Suprapubic skin (tissue), 4 donors: ENCODE data around the gene TYMP. TPM values are rescaled to one million over a fixed set of nuclear protein-coding genes. Genes with fewer than 3 reads are reported as not detected.
A peak's percentile ranks its signal among the peaks of the same experiment; 100 is the strongest.

Source experiments
- DNase-seq, 2 donors: peaks; one replicate each; pipeline ENCODE4 v3.0.0-alpha.2; 2019; ENCODE audit warnings: low spot score in 2 of 2
- H3K27ac ChIP-seq: fragments of 200-600 bp; sonication (generic); one replicate; pipeline ENCODE4 v1.5.1; 2019
- H3K27me3 ChIP-seq: fragments of 200-600 bp; sonication (generic); one replicate; pipeline ENCODE4 v1.5.1; 2019
- H3K36me3 ChIP-seq: fragments of 200-600 bp; sonication (generic); one replicate; pipeline ENCODE4 v1.5.1; 2019
- H3K4me1 ChIP-seq: fragments of 200-600 bp; sonication (generic); one replicate; pipeline ENCODE4 v1.5.1; 2019
- H3K4me3 ChIP-seq: fragments of 200-600 bp; sonication (generic); one replicate; pipeline ENCODE4 v1.5.1; 2019; ENCODE audit warnings: mild to moderate bottlenecking
- H3K9me3 ChIP-seq: fragments of 200-600 bp; sonication (generic); one replicate; pipeline ENCODE4 v1.5.1; 2019
- CTCF ChIP-seq, 2 donors: fragments of 200-600 bp in 1 of 2; fragments of 450-650 bp in 1 of 2; sonication (generic) in 1 of 2; IDR thresholded peaks; one replicate each; pipeline ENCODE4 v1.5.1; 2016 to 2019; ENCODE audit warnings: antibody characterized with exemption in 2 of 2, mild to moderate bottlenecking in 1 of 2, moderate library complexity in 1 of 2
- EP300 ChIP-seq: sonication (generic); formaldehyde crosslinking; IDR thresholded peaks from one replicate; pipeline ENCODE4 v1.6.1; 2017; ENCODE audit warnings: antibody characterized with exemption
- POLR2A ChIP-seq, 2 donors: fragments of 450-650 bp; IDR thresholded peaks; one replicate each; pipeline ENCODE4 v1.6.1; 2017; ENCODE audit warnings: antibody characterized with exemption in 2 of 2, mild to moderate bottlenecking in 2 of 2, moderate library complexity in 2 of 2
- POLR2AphosphoS5 ChIP-seq, 3 donors: sonication (generic); formaldehyde crosslinking; IDR thresholded peaks; one replicate each; pipeline ENCODE4 v1.6.1; 2017; ENCODE audit warnings: antibody characterized with exemption in 3 of 3
- WGBS: methylation state at CpG from one replicate; pipeline ENCODE4 v1.1.5; 2018; 5-methylcytosine and 5-hydroxymethylcytosine counted together
- total RNA-seq, 4 donors: library from RNA; depleted of rRNA; stranded (reverse); fragments of >200 nt; gene quantifications; one replicate each; pipeline ENCODE4 v1.1.0, GENCODE V29; 2016

Gene TYMP
- total RNA-seq, 4 donors from 2014 or later, result 23.6 to 46.9 (median 30.8) TPM

GRCh38 chr22:50507421-50507990 is 22.3 kb downstream of the TYMP start, which contains the start of gene LMF2:
Gene LMF2, minus strand, starts transcription at chr22:50507702. Its CDS starts 27 bp downstream, at chr22:50507675.
- peak; percentile 91 to 93 for DNase-seq
- TF ChIP-seq EP300 (no peak), CTCF (IDR thresholded peaks at IDR 0.05) (no peak), POLR2AphosphoS5 (IDR thresholded peaks at IDR 0.05) (no peak), POLR2A (IDR thresholded peaks at IDR 0.05) (no peak)
- Histone ChIP-seq H3K9me3 (no peaks in the 10 kb centered on the region), H3K36me3 (peaks cover 42% of the 10 kb centered on the region), H3K27ac (peak within 1 kb of the TSS; percentile 86), H3K27me3 (no peaks in the 10 kb centered on the region), H3K4me1 (peaks cover 49% of the 10 kb centered on the region), H3K4me3 (peak within 1 kb of the TSS; percentile 81)
- WGBS, result no CpG with 5 or more reads among the region's 62 CpGs

GRCh38 chr22:50506611-50507420 is 23.0 kb downstream of the TYMP start:
- Histone ChIP-seq H3K9me3 (no peaks in the 10 kb centered on the region), H3K4me3 (peak overlapping the region; percentile 81), H3K4me1 (peaks cover 46% of the 10 kb centered on the region), H3K27ac (peak overlapping the region; percentile 76), H3K36me3 (peaks cover 47% of the 10 kb centered on the region), H3K27me3 (no peaks in the 10 kb centered on the region)
- 3% methylated on average over 6 of the region's 21 CpGs for WGBS
- no peak for TF ChIP-seq POLR2AphosphoS5 (IDR thresholded peaks at IDR 0.05)
- no peak for TF ChIP-seq EP300
- TF ChIP-seq CTCF (IDR thresholded peaks at IDR 0.05), result no peak
- no peak for TF ChIP-seq POLR2A (IDR thresholded peaks at IDR 0.05)
- DNase-seq, result peak in 1 of 2 donors; percentile 82

GRCh38 chr22:50505776-50506610 is 23.8 kb downstream of the TYMP start:
- peak in 1 of 2 donors; percentile 73 for DNase-seq
- Histone ChIP-seq H3K27me3 (no peaks in the 10 kb centered on the region), H3K27ac (no peak overlapping the region), H3K4me1 (peaks cover 44% of the 10 kb centered on the region), H3K9me3 (no peaks in the 10 kb centered on the region), H3K36me3 (peaks cover 43% of the 10 kb centered on the region), H3K4me3 (peak overlapping the region; percentile 81)
- TF ChIP-seq EP300 (no peak), CTCF (IDR thresholded peaks at IDR 0.05) (no peak), POLR2A (IDR thresholded peaks at IDR 0.05) (no peak), POLR2AphosphoS5 (IDR thresholded peaks at IDR 0.05) (no peak)
- WGBS, result 100% methylated on average over 1 of the region's 41 CpGs

GRCh38 chr22:50505276-50505775 is 24.5 kb downstream of the TYMP start:
- H3K4me1 ChIP-seq, result peaks cover 44% of the 10 kb centered on the region
- TF ChIP-seq POLR2A (IDR thresholded peaks at IDR 0.05) (no peak), CTCF (IDR thresholded peaks at IDR 0.05) (no peak), EP300 (no peak), POLR2AphosphoS5 (IDR thresholded peaks at IDR 0.05) (no peak)
- H3K36me3 ChIP-seq, result peaks cover 38% of the 10 kb centered on the region
- no peak overlapping the region for H3K27ac ChIP-seq
- H3K27me3 ChIP-seq, result no peaks in the 10 kb centered on the region
- DNase-seq, result peak; percentile 53 to 75
- no peak overlapping the region for H3K4me3 ChIP-seq
- H3K9me3 ChIP-seq, result no peaks in the 10 kb centered on the region
- no CpG with 5 or more reads among the region's 14 CpGs for WGBS
